DMS153 treated with DMSO at 0.1 percent for 48 hours (cell line): Measurements from ENCODE around the gene OR2T8.

Experiments used
- DNase-seq: peaks from one replicate; lab custom pipeline; 2025; ENCODE audit not compliant: unreplicated experiment; lab: John Stamatoyannopoulos, UW

OR2T8 gene

DNA sequence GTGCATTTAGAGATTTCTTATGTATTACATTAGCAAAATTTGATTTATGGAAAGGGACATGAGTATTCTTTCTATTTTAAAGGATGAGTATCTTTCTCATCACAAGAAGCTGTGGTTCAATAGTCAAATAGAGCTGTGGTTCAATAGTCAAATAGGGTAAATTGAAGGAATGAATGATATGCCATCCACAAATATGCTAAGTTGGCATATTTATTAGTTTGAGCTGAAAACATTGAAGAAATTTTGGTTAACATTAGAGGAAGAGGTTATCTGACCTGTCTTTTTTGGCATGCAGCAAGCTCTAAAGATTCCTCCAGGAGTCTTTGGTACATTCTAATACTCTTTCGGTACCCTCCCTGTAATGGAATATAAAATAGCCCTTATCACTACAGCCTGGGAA, 33.4 kb downstream of the OR2T8 start:
- DNase-seq: no peak

GRCh38 chr1:247961791-247962190, 41.7 kb downstream of the OR2T8 start:
- no peak for DNase-seq

GRCh38 chr1:247962911-247963588, 43.0 kb downstream of the OR2T8 start:
- DNase-seq: no peak

- DNase-seq: no peak
Measured at GRCh38 chr1:247964933-247965332, 44.9 kb downstream of the OR2T8 start, which contains the start of gene OR2AK2. Gene OR2AK2, plus strand, starts transcription at chr1:247965233. Its CDS starts 144 bp downstream, at chr1:247965377.

DNA sequence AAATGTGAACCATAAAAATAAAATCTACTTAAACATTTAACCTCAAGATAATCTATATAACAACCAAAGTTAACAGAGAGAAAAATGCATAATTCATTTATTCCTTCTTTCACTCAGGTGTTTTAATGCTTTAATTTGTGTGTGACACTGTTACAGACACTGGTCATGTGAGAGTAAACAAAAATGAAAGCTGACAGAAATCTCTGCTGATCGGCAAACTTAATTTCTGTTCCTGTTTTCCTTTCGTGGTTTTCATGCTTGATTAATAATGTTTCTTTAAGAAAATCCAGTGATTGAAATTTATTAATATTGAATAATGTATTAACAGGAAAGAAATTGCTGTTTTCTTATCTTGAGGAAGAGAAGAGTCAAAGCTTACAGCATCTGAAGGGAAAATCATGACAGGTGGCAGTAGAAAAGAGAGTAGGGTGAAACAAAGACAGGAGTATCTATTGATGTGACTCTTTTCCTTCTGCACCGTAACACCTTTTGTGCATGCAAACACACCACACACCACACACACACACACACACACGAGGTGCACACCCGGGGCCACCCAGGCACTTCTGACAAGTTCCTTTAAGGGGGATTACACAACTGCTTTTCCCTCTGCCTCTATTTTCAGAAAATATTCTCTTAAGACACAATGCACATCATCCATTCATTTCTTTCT, 46.6 kb downstream of the OR2T8 start:
- no peak for DNase-seq
